CD4-positive, alpha-beta T cell (primary cell): ENCODE measurements around the gene MPHOSPH6. TPM values are rescaled to one million over a fixed set of nuclear protein-coding genes. Genes with fewer than 3 reads are reported as not detected.

Experiments
- ATAC-seq: fragments of 200-7000 bp; cut with Tn5 transposase; one replicate; pipeline ENCODE4 v1.10.0; 2022; ENCODE audit warnings: mild to moderate bottlenecking; ENCODE audit not compliant: poor library complexity
- CTCF ChIA-PET: fragments of 350-600 bp; sonication (Branson Sonifier 250); formaldehyde crosslinking; loops from one replicate; lab custom pipeline; 2021; ENCODE audit warnings: antibody characterized with exemption, inconsistent platforms; lab: Charles Lee
- POLR2A ChIA-PET: fragments of 350-600 bp; sonication (Branson Sonifier 250); formaldehyde crosslinking; loops from one replicate; lab custom pipeline; 2021; ENCODE audit warnings: antibody characterized with exemption, inconsistent platforms; lab: Charles Lee
- DNase-seq, 14 experiments: peaks; one replicate each; pipeline ENCODE4 v3.0.0-alpha.2; 2013 to 2020; ENCODE audit warnings: mixed read lengths in 2 of 14
- H3K27ac ChIP-seq, 2 donors: one replicate each; pipeline versions ENCODE4 v1.5.1 to v1.7.0; 2013; ENCODE audit warnings: low read length in 2 of 2, low read depth in 1 of 2, mild to moderate bottlenecking in 1 of 2
- H3K27me3 ChIP-seq, 2 experiments: 1 replicate in 1 of 2; 2 replicates in 1 of 2; pipeline versions ENCODE4 v1.6.1 to v1.7.0; 2013; ENCODE audit warnings: low read length in 2 of 2, control low read depth in 1 of 2, mild to moderate bottlenecking in 1 of 2, moderate library complexity in 1 of 2; ENCODE audit not compliant: insufficient read depth in 2 of 2, control insufficient read depth in 1 of 2
- H3K36me3 ChIP-seq: one replicate; pipeline ENCODE4 v1.6.1; 2013; ENCODE audit warnings: low read length, control low read depth; ENCODE audit not compliant: insufficient read depth
- H3K4me1 ChIP-seq: one replicate; pipeline ENCODE4 v1.6.1; 2013; ENCODE audit warnings: low read length, control low read depth; ENCODE audit not compliant: insufficient read depth
- H3K4me3 ChIP-seq: one replicate; pipeline ENCODE4 v1.5.1; 2013; ENCODE audit warnings: mild to moderate bottlenecking, low read length, moderate library complexity
- H3K9me3 ChIP-seq, 2 experiments: 1 replicate in 1 of 2; 2 replicates in 1 of 2; pipeline versions ENCODE4 v1.6.1 to v1.7.0; 2013; ENCODE audit warnings: low read length in 2 of 2, mild to moderate bottlenecking in 2 of 2, control low read depth in 1 of 2, moderate library complexity in 1 of 2; ENCODE audit not compliant: control insufficient read depth in 1 of 2, insufficient read depth in 1 of 2
- H3K27ac Mint-ChIP-seq: one replicate; pipeline ENCODE4 v1.8.0; 2020; ENCODE audit warnings: mixed read lengths
- H3K27me3 Mint-ChIP-seq: one replicate; pipeline ENCODE4 v1.8.0; 2021; ENCODE audit warnings: mixed read lengths
- H3K36me3 Mint-ChIP-seq: one replicate; pipeline ENCODE4 v1.8.0; 2021; ENCODE audit warnings: low read depth, mixed read lengths
- H3K4me1 Mint-ChIP-seq: one replicate; pipeline ENCODE4 v1.8.0; 2021; ENCODE audit warnings: low read depth, mixed read lengths
- H3K4me3 Mint-ChIP-seq: one replicate; pipeline ENCODE4 v1.8.0; 2020; ENCODE audit warnings: mild to moderate bottlenecking, mixed read lengths
- H3K9me3 Mint-ChIP-seq: one replicate; pipeline ENCODE4 v1.8.0; 2020; ENCODE audit warnings: mixed read lengths
- intact Hi-C, 2 experiments: fragments of 100-400 bp; cut with DNase I in 1 of 2; cut with micrococcal nuclease in 1 of 2; formaldehyde crosslinking; loops; one replicate each; pipeline versions ENCODE4 v1.15.1 to v1.9.0; 2023 to 2025; cut with DNase I, micrococcal nuclease
- total RNA-seq, 174 experiments: library from RNA in 2 of 174; stranded (reverse) in 2 of 174; gene quantifications; one replicate each; pipeline ENCODE4 v1.2.3 and lab custom pipeline; 2021 to 2026
- TF ChIP-seq, protein P1 (sequence below): fragments of 200-600 bp; IDR thresholded peaks from one replicate; pipeline ENCODE4 v1.8.0; 2022; ENCODE audit warnings: antibody characterized with exemption, mild to moderate bottlenecking

Gene MPHOSPH6
- total RNA-seq, 2 experiments from 2014 or later, result 14.3 to 15.5 TPM

GRCh38 chr16:82157836-82158235, 12.2 kb downstream of the MPHOSPH6 start:
- POLR2A ChIA-PET, result no interaction called here
- CTCF ChIA-PET, result no interaction called here
- TF ChIP-seq, protein P1, sequence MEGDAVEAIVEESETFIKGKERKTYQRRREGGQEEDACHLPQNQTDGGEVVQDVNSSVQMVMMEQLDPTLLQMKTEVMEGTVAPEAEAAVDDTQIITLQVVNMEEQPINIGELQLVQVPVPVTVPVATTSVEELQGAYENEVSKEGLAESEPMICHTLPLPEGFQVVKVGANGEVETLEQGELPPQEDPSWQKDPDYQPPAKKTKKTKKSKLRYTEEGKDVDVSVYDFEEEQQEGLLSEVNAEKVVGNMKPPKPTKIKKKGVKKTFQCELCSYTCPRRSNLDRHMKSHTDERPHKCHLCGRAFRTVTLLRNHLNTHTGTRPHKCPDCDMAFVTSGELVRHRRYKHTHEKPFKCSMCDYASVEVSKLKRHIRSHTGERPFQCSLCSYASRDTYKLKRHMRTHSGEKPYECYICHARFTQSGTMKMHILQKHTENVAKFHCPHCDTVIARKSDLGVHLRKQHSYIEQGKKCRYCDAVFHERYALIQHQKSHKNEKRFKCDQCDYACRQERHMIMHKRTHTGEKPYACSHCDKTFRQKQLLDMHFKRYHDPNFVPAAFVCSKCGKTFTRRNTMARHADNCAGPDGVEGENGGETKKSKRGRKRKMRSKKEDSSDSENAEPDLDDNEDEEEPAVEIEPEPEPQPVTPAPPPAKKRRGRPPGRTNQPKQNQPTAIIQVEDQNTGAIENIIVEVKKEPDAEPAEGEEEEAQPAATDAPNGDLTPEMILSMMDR, result no peak
- peaks cover 4% of the 10 kb centered on the region for H3K9me3 Mint-ChIP-seq
- H3K4me1 Mint-ChIP-seq, result peaks cover 46% of the 10 kb centered on the region
- H3K4me1 ChIP-seq, result no peaks in the 10 kb centered on the region
- H3K9me3 ChIP-seq, result no peaks in the 10 kb centered on the region
- H3K36me3 ChIP-seq, result peaks cover 40% of the 10 kb centered on the region
- H3K4me3 ChIP-seq, result no peak overlapping the region
- no peak overlapping the region for H3K27ac ChIP-seq
- H3K27me3 ChIP-seq, result no peaks in the 10 kb centered on the region
- H3K27me3 Mint-ChIP-seq, result no peaks in the 10 kb centered on the region
- H3K4me3 Mint-ChIP-seq, result no peak overlapping the region
- no peak overlapping the region for H3K27ac Mint-ChIP-seq
- ATAC-seq (no peak), DNase-seq (no peak)
- intact Hi-C loops, result no loop called here
- H3K36me3 Mint-ChIP-seq, result peaks cover 90% of the 10 kb centered on the region

- Histone ChIP-seq H3K9me3 (no peaks in the 10 kb centered on the region), H3K36me3 (peaks cover 36% of the 10 kb centered on the region), H3K27ac (no peak overlapping the region), H3K4me1 (no peaks in the 10 kb centered on the region), H3K4me3 (no peak overlapping the region), H3K27me3 (no peaks in the 10 kb centered on the region)
- Mint-ChIP-seq H3K4me1 (peaks cover 44% of the 10 kb centered on the region), H3K27ac (no peak overlapping the region), H3K36me3 (peaks cover 88% of the 10 kb centered on the region), H3K9me3 (peaks cover 4% of the 10 kb centered on the region), H3K4me3 (no peak overlapping the region), H3K27me3 (no peaks in the 10 kb centered on the region)
- ATAC-seq (no peak), DNase-seq (no peak)
- POLR2A ChIA-PET, result no interaction called here
- CTCF ChIA-PET, result no interaction called here
- intact Hi-C loops, result no loop called here
- TF ChIP-seq, protein P1, result no peak
These were observed 12.6 kb downstream of the MPHOSPH6 start for GRCh38 chr16:82157534-82157812.

GRCh38 chr16:82156761-82157533, 13.1 kb downstream of the MPHOSPH6 start:
- Histone ChIP-seq H3K4me1 (no peaks in the 10 kb centered on the region), H3K4me3 (no peak overlapping the region), H3K9me3 (no peaks in the 10 kb centered on the region), H3K36me3 (peaks cover 31% of the 10 kb centered on the region), H3K27ac (no peak overlapping the region), H3K27me3 (no peaks in the 10 kb centered on the region)
- Mint-ChIP-seq H3K9me3 (peaks cover 4% of the 10 kb centered on the region), H3K4me3 (no peak overlapping the region), H3K27ac (no peak overlapping the region), H3K36me3 (peaks cover 88% of the 10 kb centered on the region), H3K27me3 (no peaks in the 10 kb centered on the region), H3K4me1 (peaks cover 39% of the 10 kb centered on the region)
- TF ChIP-seq, protein P1, result no peak
- intact Hi-C loops, result no loop called here
- ChIA-PET POLR2A (no interaction called here), CTCF (no interaction called here)
- ATAC-seq, result no peak
- DNase-seq, result no peak
